K562 (cell line): Measurements from ENCODE around the gene TFCP2L1. TPM values are rescaled to one million over a fixed set of nuclear protein-coding genes. Genes with fewer than 3 reads are reported as not detected.

Source experiments
- C11orf30 ChIP-seq: fragments of 450-650 bp; IDR thresholded peaks from 2 replicates; pipeline ENCODE4 v1.6.1; 2016; ENCODE audit warnings: low read depth, mild to moderate bottlenecking
- CREBBP ChIP-seq: IDR thresholded peaks from one replicate; pipeline ENCODE4 v1.6.1; 2012; ENCODE audit warnings: low read depth, mild to moderate bottlenecking, control low read depth, inconsistent platforms, low read length
- FOXK2 ChIP-seq, 2 experiments: fragments of 450-650 bp; IDR thresholded peaks in 1 of 2; conservative IDR thresholded peaks in 1 of 2; 2 replicates each; pipeline ENCODE4 v1.6.1; 2016; ENCODE audit warnings: low read depth in 2 of 2, mild to moderate bottlenecking in 1 of 2
- HNRNPH1 ChIP-seq: fragments of 200-400 bp; formaldehyde crosslinking; optimal IDR thresholded peaks from 2 replicates; pipeline ENCODE3; 2017; ENCODE audit warnings: low read depth, mild to moderate bottlenecking, low read length, moderate library complexity
- MAFF ChIP-seq: IDR thresholded peaks from 2 replicates; pipeline ENCODE4 v1.6.1; 2012; ENCODE audit warnings: low read length, improper control_type of control experiment
- MAFK ChIP-seq: IDR thresholded peaks from 2 replicates; pipeline ENCODE4 v1.6.1; 2011; ENCODE audit warnings: low read length, improper control_type of control experiment
- MAZ ChIP-seq, 2 experiments: fragments of 450-650 bp in 1 of 2; sonication (generic) in 1 of 2; formaldehyde crosslinking; IDR thresholded peaks in 1 of 2; conservative IDR thresholded peaks in 1 of 2; 2 replicates each; pipeline versions ENCODE4 v1.4.0 to v1.5.0; 2020; ENCODE audit warnings: mild to moderate bottlenecking in 1 of 2, missing genetic modification reagents in 1 of 2
- NFIC ChIP-seq: fragments of 450-650 bp; IDR thresholded peaks from 2 replicates; pipeline ENCODE4 v1.6.1; 2017; ENCODE audit warnings: mild to moderate bottlenecking, inconsistent platforms
- POLR3G ChIP-seq: IDR thresholded peaks from 2 replicates; pipeline ENCODE4 v1.6.1; 2011; ENCODE audit not compliant: insufficient read length, insufficient replicate concordance; ENCODE audit errors: extremely low read depth
- PTBP1 ChIP-seq: fragments of 200-400 bp; formaldehyde crosslinking; IDR thresholded peaks from 2 replicates; pipeline ENCODE4 v1.6.1; 2017; ENCODE audit warnings: low read depth, low read length
- SMARCA5 ChIP-seq: fragments of 450-650 bp; IDR thresholded peaks from 2 replicates; pipeline ENCODE4 v1.6.1; 2016
- SRF ChIP-seq, 2 experiments: fragments of 250-450, 450-650 bp in 1 of 2; sonication (Bioruptor Pico) in 1 of 2; sonication (generic) in 1 of 2; formaldehyde crosslinking; IDR thresholded peaks; 2 replicates each; pipeline versions ENCODE4 v1.5.0 to v1.5.1; 2020 to 2022; ENCODE audit warnings: mild to moderate bottlenecking in 1 of 2, missing genetic modification reagents in 1 of 2
- TAL1 ChIP-seq: fragments of 450-650 bp; IDR thresholded peaks from 2 replicates; pipeline ENCODE4 v1.6.1; 2016; ENCODE audit warnings: mild to moderate bottlenecking
- ZBTB33 ChIP-seq: sonication (generic); formaldehyde crosslinking; IDR thresholded peaks from 2 replicates; pipeline ENCODE4 v1.8.1; 2023; ENCODE audit warnings: mild to moderate bottlenecking, missing genetic modification reagents
- ZBTB40 ChIP-seq, 2 experiments: fragments of 450-650 bp in 1 of 2; sonication (generic) in 1 of 2; formaldehyde crosslinking in 1 of 2; IDR thresholded peaks; 2 replicates each; pipeline versions ENCODE4 v1.7.1 to v1.9.0; 2016 to 2022; ENCODE audit warnings: inconsistent platforms in 1 of 2, mild to moderate bottlenecking in 1 of 2, missing genetic modification reagents in 1 of 2
- ZNF274 ChIP-seq: IDR thresholded peaks from 2 replicates; pipeline ENCODE4 v1.6.1; 2011; ENCODE audit warnings: low read depth, mild to moderate bottlenecking, low read length, moderate library complexity, borderline replicate concordance
- ZNF316 ChIP-seq: fragments of 450-650 bp; IDR thresholded peaks from 2 replicates; pipeline ENCODE4 v1.6.1; 2016
- ZNF324 ChIP-seq: fragments of 250-450 bp; sonication (Bioruptor Pico); IDR thresholded peaks from 2 replicates; pipeline ENCODE4 v1.4.0; 2020; ENCODE audit warnings: mild to moderate bottlenecking
- polyA plus RNA-seq, 8 experiments: library from polyadenylated mRNA; depleted of rRNA in 4 of 8; stranded (reverse) in 5 of 8; unstranded in 3 of 8; fragments of >200 nt; fragmentation: Nextera tagmentation in 2 of 8; fragmentation: Illumina TruSeq in 1 of 8; extraction: Ambion mirVana in 2 of 8; extraction: Trizol in 1 of 8; gene quantifications; 2 replicates each; pipeline versions ENCODE4 v1.2.1 to v1.2.3, GENCODE V29; 2011 to 2014; ENCODE audit warnings: inconsistent platforms in 1 of 8, missing spikeins in 1 of 8
- total RNA-seq, 7 experiments: library from RNA; depleted of rRNA in 6 of 7; stranded (reverse); fragments of >200 nt in 6 of 7; fragmentation: Illumina TruSeq in 2 of 7; extraction: Trizol in 2 of 7; gene quantifications; 2 replicates each; pipeline versions ENCODE4 v1.2.1 to v1.2.3, GENCODE V29; 2011 to 2021; ENCODE audit warnings: low replicate concordance in 1 of 7
- TF ChIP-seq, protein P1 (sequence below): fragments of 250-450 bp; sonication (Bioruptor Pico); IDR thresholded peaks from 2 replicates; pipeline ENCODE4 v1.8.0; 2021; ENCODE audit warnings: borderline replicate concordance, mild to moderate bottlenecking, moderate library complexity; ENCODE audit not compliant: poor library complexity, severe bottlenecking

Gene TFCP2L1
- total and polyA plus RNA-seq, 9 of the 15 experiments (the other 6 are each of a cell fraction or from before 2014, with no cell fraction given) = 0.08 to 1.00 (median 0.42) TPM

GRCh38 chr2:121307048-121307447 is 22.0 kb upstream of the TFCP2L1 start (continued):
- TF ChIP-seq ZBTB40 (IDR thresholded peaks at IDR 0.05) (no peak), ZBTB40 (CRISPR knock-in tag; IDR thresholded peaks at IDR 0.05) (no peak), ZBTB33 (CRISPR knock-in tag) (no peak), FOXK2 (conservative IDR thresholded peaks at IDR 0.05 in 1 of 2, IDR thresholded peaks at IDR 0.05 in 1 of 2; ENCODE audit: low read depth in 2 of 2) (no peak), SRF (CRISPR knock-in tag; IDR thresholded peaks at IDR 0.05) (no peak), C11orf30 (peak; percentile 66), SMARCA5 (no peak), TAL1 (no peak), MAFK (peak; percentile 35; the same call in 1 of the 2 replicates), ZNF316 (peak; percentile 91), ZNF274 (no peak), PTBP1 (no peak), HNRNPH1 (no peak), NFIC (no peak), ZNF324 (CRISPR knock-in tag) (no peak), MAFF (peak; percentile 42), MAZ (CRISPR knock-in tag; conservative IDR thresholded peaks at IDR 0.05 in 1 of 2, IDR thresholded peaks at IDR 0.05 in 1 of 2) (no peak), POLR3G (no peak), CREBBP (no peak)
- TF ChIP-seq, protein P1, sequence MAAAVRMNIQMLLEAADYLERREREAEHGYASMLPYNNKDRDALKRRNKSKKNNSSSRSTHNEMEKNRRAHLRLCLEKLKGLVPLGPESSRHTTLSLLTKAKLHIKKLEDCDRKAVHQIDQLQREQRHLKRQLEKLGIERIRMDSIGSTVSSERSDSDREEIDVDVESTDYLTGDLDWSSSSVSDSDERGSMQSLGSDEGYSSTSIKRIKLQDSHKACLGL (CRISPR knock-in tag) = no peak
